Measurements from ENCODE around the gene TMX2.

DNA sequence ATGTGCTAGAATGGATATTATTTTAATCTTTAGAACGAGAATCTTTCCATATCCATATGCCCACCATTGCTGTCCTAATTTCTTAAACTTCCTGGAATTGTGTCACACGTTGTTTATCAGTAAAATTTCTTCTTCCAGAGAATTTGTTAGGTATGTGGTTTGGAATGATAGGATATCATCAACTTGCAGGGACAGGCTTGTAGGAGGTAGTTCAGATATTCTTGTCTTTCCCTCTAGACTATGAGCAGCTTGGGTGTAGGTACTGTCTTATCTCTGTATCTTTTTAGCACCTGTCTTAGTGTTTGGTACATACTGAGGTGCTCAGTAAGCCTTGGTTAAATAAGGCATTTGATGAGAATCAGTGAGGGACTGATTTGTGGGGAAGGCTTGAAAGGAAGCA lies 52.6 kb downstream of the TMX2 start:
- no peak for TF ChIP-seq CTCF (IDR thresholded peaks at IDR 0.05)
- no peak for TF ChIP-seq POLR2A (IDR thresholded peaks at IDR 0.05)

Measured in esophagus squamous epithelium (tissue), 4 donors.